Measurements from ENCODE around the gene SCFD1.

DNA sequence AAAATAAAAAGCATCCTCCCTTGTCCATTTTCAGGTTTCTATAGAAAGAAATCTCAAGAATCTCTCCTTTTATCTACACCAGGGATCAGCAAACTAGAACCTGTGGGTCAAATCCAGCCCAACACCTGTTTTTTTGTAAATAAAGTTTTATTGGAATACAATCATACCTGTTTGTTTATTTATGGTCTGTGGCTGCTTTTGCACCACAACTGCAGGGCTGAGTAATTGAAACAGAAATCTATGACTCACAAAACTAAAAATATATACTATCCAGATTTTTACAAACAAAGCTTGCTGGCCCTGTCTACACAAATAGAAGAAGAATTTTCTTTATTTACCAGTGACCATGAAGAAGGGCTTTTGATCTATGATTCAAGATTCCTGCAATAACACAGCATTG, 157.1 kb downstream of the SCFD1 start:
- TF ChIP-seq CTCF (conservative IDR thresholded peaks at IDR 0.05; ENCODE audit: low read depth, low read length) (no peak), EZH2 (IDR thresholded peaks at IDR 0.05; ENCODE audit: borderline replicate concordance, low read depth, low read length, poor library complexity, severe bottlenecking) (no peak)
